SIG-M5 treated with dmso at 0.1 percent for 504 hours (cell line): Measurements from ENCODE around the gene EHBP1.
"Not testable (repeated sequence)": the region's sequence is repeated elsewhere in the genome, so short reads cannot be mapped to it uniquely, and the experiment has no call there.

Experiments used
- DNase-seq: peaks from one replicate; lab custom pipeline; 2025; ENCODE audit not compliant: unreplicated experiment; lab: John Stamatoyannopoulos, UW

EHBP1 gene

GRCh38 chr2:62732262-62732777 is 26.8 kb downstream of the EHBP1 start:
- no peak for DNase-seq

GRCh38 chr2:62733546-62733945 is 28.0 kb downstream of the EHBP1 start:
- DNase-seq, result no peak

DNA sequence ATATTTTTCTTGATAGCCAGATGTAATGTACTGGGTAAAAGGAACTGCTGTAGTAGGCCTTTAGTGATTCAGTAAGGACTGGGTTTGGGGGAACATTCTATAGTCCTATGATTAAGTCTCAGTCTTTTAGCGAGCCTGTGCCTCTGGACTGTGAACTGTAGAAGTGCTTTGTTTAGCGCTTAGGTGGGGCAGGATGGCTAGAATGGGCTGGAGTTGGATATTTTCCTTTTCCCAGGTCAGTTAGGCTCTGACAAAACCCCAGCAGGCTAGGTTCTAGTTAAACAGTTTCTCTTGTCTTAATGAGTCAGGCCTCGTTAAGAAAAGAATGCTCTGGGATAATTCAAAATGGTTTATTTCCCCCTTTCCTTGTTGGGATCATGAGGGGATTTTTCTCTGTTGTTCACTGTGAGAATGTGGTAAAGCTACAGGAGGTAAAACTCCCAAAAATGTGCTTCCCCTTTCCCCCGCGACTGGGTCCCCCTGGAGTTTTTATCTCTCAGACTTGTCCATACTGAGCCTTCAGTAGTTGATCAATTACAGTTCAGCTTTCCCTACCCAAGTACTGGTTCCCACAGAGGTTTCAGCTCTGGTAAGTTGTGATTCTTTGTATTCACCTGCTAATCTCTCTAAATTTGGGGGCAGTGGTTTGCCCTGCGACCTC is 31.5 kb downstream of the EHBP1 start:
- DNase-seq, result no peak

- DNase-seq, result no peak
These were observed 33.7 kb downstream of the EHBP1 start for GRCh38 chr2:62738981-62739936.

DNA sequence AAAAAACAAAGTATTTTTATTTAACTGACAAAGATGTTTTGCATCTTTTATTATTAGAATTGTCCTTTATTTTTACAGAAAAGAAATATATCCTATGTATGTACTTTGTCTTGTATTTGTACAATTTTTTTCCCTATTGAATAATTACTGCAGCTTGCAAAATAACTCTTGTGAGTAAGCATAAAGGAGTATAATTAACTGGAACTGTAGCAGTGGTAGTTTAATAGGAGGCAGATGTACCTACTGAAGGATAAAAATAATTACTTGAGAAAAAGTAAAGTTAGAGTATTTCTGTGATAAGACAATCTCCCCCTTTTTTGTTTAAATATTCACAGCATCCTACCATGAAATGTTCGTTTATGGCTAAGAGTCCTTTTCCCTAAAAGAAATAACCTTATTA is 34.7 kb downstream of the EHBP1 start:
- no peak for DNase-seq

- no peak for DNase-seq
These were observed 35.6 kb downstream of the EHBP1 start for GRCh38 chr2:62741127-62741526.

- DNase-seq, result no peak
These were observed 36.6 kb downstream of the EHBP1 start for GRCh38 chr2:62741954-62742722.

DNA sequence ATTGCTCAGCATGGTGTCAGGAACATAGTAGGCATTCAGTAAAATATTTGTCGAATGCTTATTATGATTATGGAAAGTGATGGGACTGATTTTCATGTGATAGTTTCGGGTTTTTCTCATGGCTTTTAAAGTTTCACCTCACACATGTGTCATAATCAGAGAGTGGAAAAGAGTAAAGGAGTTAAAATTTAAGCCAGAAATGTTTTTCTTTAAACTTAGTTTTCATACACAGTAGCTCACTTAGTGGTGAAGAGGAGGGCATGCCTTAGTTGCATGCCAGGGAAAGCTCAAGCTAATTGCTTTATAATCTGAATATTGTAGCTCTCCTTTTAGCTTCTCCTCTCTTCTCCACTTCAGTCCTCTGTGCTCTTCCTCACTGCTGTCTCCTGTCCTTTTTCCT is 38.0 kb downstream of the EHBP1 start:
- DNase-seq, result no peak

- DNase-seq, result no peak
These were observed 39.1 kb downstream of the EHBP1 start for GRCh38 chr2:62744603-62745002.

GRCh38 chr2:62745891-62746481 is 40.5 kb downstream of the EHBP1 start:
- no peak for DNase-seq

DNA sequence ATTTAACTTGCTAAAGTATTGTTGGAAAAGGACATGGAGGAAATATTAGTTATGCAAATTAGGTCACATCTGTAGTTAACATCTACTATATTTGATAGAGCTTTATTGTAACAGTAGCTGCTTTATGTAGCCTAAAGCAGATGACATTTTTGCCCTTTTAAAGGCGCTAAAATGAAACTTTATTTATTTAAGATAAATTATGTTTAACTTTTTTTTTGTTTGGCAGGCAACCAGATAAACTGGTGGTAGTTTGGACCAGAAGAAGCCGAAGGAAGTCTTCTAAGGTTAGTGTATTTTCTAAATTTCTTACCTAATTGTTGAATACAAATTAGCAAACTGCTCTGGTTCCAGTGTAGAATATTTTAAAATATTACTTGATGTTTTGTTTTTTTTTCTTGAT is 41.7 kb downstream of the EHBP1 start:
- no peak for DNase-seq

GRCh38 chr2:62747876-62748275 is 42.4 kb downstream of the EHBP1 start:
- no peak for DNase-seq

DNA sequence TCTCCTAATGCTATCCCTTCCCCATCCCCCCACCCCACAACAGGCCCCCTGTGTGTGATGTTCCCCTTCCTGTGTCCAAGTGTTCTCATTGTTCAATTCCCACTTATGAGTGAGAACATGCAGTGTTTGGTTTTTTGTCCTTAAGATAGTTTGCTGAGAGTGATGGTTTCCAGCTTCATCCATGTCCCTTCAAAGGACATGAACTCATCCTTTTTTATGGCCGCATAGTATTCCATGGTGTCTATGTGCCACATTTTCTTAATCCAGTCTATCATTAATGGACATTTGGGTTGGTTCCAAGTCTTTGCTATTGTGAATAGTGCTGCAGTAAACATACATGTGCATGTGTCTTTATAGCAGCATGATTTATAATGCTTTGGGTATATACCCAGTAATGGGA is 43.6 kb downstream of the EHBP1 start:
- not testable (repeated sequence) for DNase-seq

- no peak for DNase-seq
These were observed 51.5 kb downstream of the EHBP1 start for GRCh38 chr2:62757029-62757428.

DNA sequence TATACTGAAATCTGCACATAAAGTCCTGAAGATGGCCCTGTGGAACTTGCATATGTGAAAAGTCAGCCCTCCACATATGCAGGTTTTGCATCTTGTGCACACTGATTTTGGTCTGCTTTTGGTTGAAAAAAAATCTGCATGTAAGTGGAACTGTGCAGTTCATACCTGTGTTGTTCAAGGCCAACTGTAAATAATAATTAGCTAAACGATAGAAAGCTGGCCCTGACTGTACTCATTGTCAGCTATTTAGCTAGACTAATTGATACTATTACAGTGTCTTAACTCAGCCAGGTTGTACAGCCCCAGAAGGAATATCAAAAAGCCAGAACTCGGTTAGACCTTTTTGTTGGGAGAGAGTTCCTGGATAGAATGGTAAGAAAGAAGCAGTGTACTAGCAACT is 54.5 kb downstream of the EHBP1 start:
- DNase-seq, result no peak

DNA sequence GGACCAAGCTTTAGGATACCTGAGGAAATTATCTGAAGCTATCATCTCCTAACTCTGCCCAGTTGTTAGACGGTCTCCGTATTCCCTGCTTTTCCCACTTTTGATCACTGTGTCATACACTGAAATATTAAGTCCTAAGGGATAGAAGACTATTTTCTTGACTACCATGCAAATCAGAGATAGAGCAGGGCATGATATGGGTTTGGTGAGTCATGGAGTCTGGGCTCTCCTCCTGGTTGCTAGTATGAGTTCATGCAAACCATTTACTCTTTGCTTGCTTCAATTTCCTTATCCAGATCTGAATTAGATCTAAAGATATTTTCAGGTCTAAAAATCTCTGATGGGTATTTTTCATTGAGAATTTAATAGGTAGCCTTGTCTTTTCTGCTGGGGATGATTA is 55.0 kb downstream of the EHBP1 start:
- no peak for DNase-seq

GRCh38 chr2:62765619-62766376 is 60.3 kb downstream of the EHBP1 start:
- DNase-seq, result no peak

DNA sequence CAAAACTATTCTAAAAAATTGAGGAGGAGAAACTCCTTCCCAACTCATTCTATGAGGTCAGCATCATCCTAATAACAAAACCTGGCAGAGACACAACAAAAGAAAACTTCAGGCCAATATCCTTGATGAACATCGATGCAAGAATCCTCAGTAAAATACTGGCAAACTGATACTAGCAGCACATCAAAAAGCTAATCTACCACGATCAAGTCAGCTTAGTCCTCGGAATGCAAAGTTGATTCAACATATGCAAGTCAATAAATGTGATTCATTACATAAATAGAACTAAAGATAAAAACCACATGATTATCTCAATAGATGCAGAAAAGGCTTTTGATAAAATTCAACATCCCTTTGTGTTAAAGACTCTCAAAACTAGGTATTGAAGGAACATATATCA is 63.1 kb downstream of the EHBP1 start:
- DNase-seq, result no peak

- DNase-seq, result no peak
These were observed 65.1 kb downstream of the EHBP1 start for GRCh38 chr2:62770629-62771028.
